Hepatocyte (in vitro differentiated cells): Measurements from ENCODE around the gene DOCK8. TPM values are rescaled to one million over a fixed set of nuclear protein-coding genes. Genes with fewer than 3 reads are reported as not detected.
A peak's percentile ranks its signal among the peaks of the same experiment; 100 is the strongest.

Experiments
- DNase-seq: peaks from one replicate; pipeline ENCODE4 v3.0.0-alpha.2; 2016; ENCODE audit warnings: low spot score
- H2AFZ ChIP-seq: fragments of 200-600 bp; sonication (generic); 2 replicates; pipeline ENCODE4 v1.6.0; 2016; ENCODE audit warnings: antibody characterized with exemption, mild to moderate bottlenecking
- H3K27ac ChIP-seq: fragments of 200-600 bp; sonication (generic); 2 replicates; pipeline ENCODE4 v1.5.1; 2016; ENCODE audit warnings: mild to moderate bottlenecking
- H3K27me3 ChIP-seq: fragments of 200-600 bp; sonication (generic); 2 replicates; pipeline ENCODE4 v1.6.1; 2016
- H3K36me3 ChIP-seq: fragments of 200-600 bp; sonication (generic); replicated peaks from 2 replicates; pipeline ENCODE4 v1.5.1; 2016; ENCODE audit warnings: low read depth; ENCODE audit not compliant: insufficient read depth
- H3K4me1 ChIP-seq: fragments of 200-600 bp; sonication (generic); 2 replicates; pipeline ENCODE4 v1.5.1; 2016; ENCODE audit warnings: mild to moderate bottlenecking, moderate library complexity; ENCODE audit not compliant: insufficient read depth
- H3K4me2 ChIP-seq: fragments of 200-600 bp; sonication (generic); 2 replicates; pipeline ENCODE4 v1.6.0; 2016
- H3K4me3 ChIP-seq: fragments of 200-600 bp; sonication (generic); 2 replicates; pipeline ENCODE4 v1.5.1; 2016; ENCODE audit warnings: mild to moderate bottlenecking
- H3K79me2 ChIP-seq: fragments of 200-600 bp; sonication (generic); 2 replicates; pipeline ENCODE4 v1.6.0; 2017; ENCODE audit warnings: mild to moderate bottlenecking
- H3K9me2 ChIP-seq: fragments of 200-600 bp; sonication (generic); replicated peaks from 2 replicates; pipeline ENCODE4 v1.6.0; 2017; ENCODE audit warnings: mild to moderate bottlenecking; ENCODE audit not compliant: insufficient read depth
- H3K9me3 ChIP-seq: fragments of 200-600 bp; sonication (generic); 2 replicates; pipeline ENCODE4 v1.5.1; 2016; ENCODE audit warnings: low read depth, mild to moderate bottlenecking
- H4K20me1 ChIP-seq: fragments of 200-600 bp; sonication (generic); 2 replicates; pipeline ENCODE4 v1.6.0; 2016; ENCODE audit warnings: mild to moderate bottlenecking; ENCODE audit not compliant: insufficient read depth, poor library complexity, severe bottlenecking
- EZH2 ChIP-seq: fragments of 200-600 bp; sonication (generic); IDR thresholded peaks from 2 replicates; pipeline ENCODE4 v1.6.1; 2016; ENCODE audit warnings: antibody characterized with exemption, mild to moderate bottlenecking, borderline replicate concordance
- EZH2phosphoT487 ChIP-seq: fragments of 200-600 bp; sonication (generic); IDR thresholded peaks from one replicate; pipeline ENCODE4 v1.6.1; 2018; ENCODE audit warnings: antibody characterized with exemption, mild to moderate bottlenecking, low read depth, moderate library complexity; ENCODE audit not compliant: unreplicated experiment, severe bottlenecking
- WGBS: methylation state at CpG from one replicate; pipeline ENCODE4 v1.1.6; 2016; ENCODE audit warnings: low lambda C conversion rate; ENCODE audit errors: missing lambda C conversion rate; 5-methylcytosine and 5-hydroxymethylcytosine counted together
- polyA plus RNA-seq: library from polyadenylated mRNA; unstranded; fragments of >200 nt; fragmentation: Nextera tagmentation; extraction: Ambion mirVana; gene quantifications from 2 replicates; pipeline ENCODE4 v1.2.1, GENCODE V29; 2016
- total RNA-seq: library from RNA; depleted of rRNA; stranded (reverse); fragments of >200 nt; gene quantifications from 2 replicates; pipeline ENCODE4 v1.2.3, GENCODE V29; 2014
- TF ChIP-seq, protein P1 (sequence below): fragments of 200-600 bp; sonication (generic); IDR thresholded peaks from 2 replicates; pipeline ENCODE4 v1.5.1; 2016; ENCODE audit warnings: antibody characterized with exemption, mild to moderate bottlenecking; ENCODE audit not compliant: poor library complexity

Gene DOCK8
- total and polyA plus RNA-seq, 2 experiments from 2014 or later = 6.5 to 6.6 TPM

DNA sequence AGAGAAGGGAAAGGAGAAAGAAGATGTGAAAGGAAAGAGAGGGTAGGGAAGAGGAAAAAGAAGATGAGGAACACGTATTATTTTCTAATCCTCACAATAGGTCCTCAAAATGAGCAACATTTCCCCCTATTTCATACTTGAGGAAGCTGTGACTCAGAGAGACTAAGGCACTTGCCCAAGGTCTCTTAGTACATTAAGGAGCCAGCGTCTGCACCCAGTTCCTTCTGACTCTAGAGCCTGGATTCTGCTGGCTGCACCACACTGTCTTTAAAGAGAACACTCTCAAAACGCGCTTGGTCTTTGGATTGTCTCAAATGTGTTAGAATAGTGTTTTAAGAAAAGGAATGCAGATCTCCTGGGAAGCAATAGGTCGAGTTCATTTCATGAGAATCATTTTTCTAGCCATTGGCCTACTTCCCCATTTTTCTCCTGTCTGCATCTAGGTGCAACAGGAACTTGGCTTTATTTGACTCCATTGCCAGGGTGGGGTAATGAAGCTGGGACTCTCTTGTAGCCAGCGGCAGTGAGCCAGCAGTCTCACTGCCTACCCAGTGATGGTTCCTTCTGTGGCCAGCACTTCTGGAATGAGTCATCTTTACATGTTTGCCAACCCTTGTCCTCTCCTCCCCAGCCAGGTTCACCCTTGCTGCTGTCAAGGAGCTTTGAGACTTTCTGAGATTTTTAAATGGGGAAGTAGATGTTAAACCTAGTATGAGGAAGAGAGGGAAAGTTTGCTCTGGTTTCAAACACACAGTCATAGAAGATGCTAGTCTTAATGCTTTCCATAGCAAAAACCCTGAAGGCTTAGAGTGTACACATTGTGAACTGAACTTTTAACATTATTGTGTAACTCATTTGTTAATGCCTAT lies 82.7 kb downstream of the DOCK8 start:
- H3K27me3 ChIP-seq = no peaks in the 10 kb centered on the region
- H3K4me3 ChIP-seq = no peak overlapping the region
- WGBS = 68% methylated on average over 6 of the region's 6 CpGs
- H2AFZ ChIP-seq = no peak overlapping the region
- DNase-seq = peak; percentile 27
- H3K4me2 ChIP-seq = no peak overlapping the region
- TF ChIP-seq, protein P1, sequence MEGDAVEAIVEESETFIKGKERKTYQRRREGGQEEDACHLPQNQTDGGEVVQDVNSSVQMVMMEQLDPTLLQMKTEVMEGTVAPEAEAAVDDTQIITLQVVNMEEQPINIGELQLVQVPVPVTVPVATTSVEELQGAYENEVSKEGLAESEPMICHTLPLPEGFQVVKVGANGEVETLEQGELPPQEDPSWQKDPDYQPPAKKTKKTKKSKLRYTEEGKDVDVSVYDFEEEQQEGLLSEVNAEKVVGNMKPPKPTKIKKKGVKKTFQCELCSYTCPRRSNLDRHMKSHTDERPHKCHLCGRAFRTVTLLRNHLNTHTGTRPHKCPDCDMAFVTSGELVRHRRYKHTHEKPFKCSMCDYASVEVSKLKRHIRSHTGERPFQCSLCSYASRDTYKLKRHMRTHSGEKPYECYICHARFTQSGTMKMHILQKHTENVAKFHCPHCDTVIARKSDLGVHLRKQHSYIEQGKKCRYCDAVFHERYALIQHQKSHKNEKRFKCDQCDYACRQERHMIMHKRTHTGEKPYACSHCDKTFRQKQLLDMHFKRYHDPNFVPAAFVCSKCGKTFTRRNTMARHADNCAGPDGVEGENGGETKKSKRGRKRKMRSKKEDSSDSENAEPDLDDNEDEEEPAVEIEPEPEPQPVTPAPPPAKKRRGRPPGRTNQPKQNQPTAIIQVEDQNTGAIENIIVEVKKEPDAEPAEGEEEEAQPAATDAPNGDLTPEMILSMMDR = no peak
- TF ChIP-seq EZH2 = no peak
- TF ChIP-seq EZH2phosphoT487 = no peak
- H3K9me2 ChIP-seq = no peaks in the 10 kb centered on the region
- H3K9me3 ChIP-seq = no peaks in the 10 kb centered on the region
- no peak overlapping the region for H3K27ac ChIP-seq
- no peaks in the 10 kb centered on the region for H3K4me1 ChIP-seq
- H3K36me3 ChIP-seq = no peaks in the 10 kb centered on the region
- no peaks in the 10 kb centered on the region for H4K20me1 ChIP-seq
- no peaks in the 10 kb centered on the region for H3K79me2 ChIP-seq

DNA sequence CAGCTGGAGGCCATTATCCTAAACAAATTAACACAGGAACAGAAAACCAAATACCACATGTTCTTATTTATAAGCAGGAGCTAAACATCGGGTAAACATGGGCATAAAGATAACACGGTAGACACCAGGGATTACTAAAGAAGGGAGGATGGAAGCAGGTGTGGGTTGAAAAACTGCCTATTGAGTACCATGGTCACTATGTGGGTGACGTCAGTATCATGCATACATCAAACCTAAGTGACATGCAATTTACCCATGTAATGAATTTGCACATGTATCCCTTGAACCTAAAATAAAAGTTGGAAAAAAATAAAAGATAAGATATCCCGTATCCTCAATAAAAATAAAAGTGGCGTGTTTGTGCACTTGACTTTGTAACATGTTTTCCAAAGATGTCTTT lies 88.8 kb downstream of the DOCK8 start:
- 81% methylated on average over 5 of the region's 5 CpGs for WGBS
- Histone ChIP-seq H3K79me2 (no peaks in the 10 kb centered on the region), H3K27ac (no peak overlapping the region), H4K20me1 (no peaks in the 10 kb centered on the region), H2AFZ (no peak overlapping the region), H3K4me3 (no peak overlapping the region), H3K36me3 (no peaks in the 10 kb centered on the region), H3K4me1 (no peaks in the 10 kb centered on the region), H3K27me3 (no peaks in the 10 kb centered on the region), H3K9me3 (no peaks in the 10 kb centered on the region), H3K9me2 (no peaks in the 10 kb centered on the region), H3K4me2 (no peak overlapping the region)
- DNase-seq = no peak
- TF ChIP-seq EZH2phosphoT487 = no peak

DNA sequence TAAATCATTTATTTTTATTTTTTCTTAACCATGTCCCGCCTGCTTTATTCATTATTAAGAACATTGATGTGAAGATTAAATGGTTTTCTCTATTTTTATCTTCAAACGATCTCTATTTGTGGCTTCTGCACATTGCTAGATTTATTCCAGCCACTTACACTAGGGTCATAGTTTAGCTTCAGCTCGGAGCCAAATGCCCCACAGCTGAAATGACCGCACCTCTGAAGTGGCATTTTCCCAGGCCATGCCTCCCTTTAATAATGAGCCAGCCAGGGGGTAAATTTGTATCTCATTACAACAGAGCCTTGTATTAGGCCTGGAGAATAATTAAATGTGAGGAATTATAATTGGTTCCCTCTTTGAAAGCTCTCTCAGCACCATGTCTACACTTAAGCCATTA lies 89.4 kb downstream of the DOCK8 start:
- H3K4me2 ChIP-seq = no peak overlapping the region
- H3K36me3 ChIP-seq = no peaks in the 10 kb centered on the region
- no peak for TF ChIP-seq EZH2
- H3K27me3 ChIP-seq = no peaks in the 10 kb centered on the region
- no peak for DNase-seq
- no peak overlapping the region for H3K4me3 ChIP-seq
- no peaks in the 10 kb centered on the region for H4K20me1 ChIP-seq
- no peaks in the 10 kb centered on the region for H3K4me1 ChIP-seq
- peak overlapping the region; percentile 1 for H3K27ac ChIP-seq
- no peak overlapping the region for H2AFZ ChIP-seq
- H3K9me3 ChIP-seq = no peaks in the 10 kb centered on the region
- H3K79me2 ChIP-seq = no peaks in the 10 kb centered on the region
- no peaks in the 10 kb centered on the region for H3K9me2 ChIP-seq
- 75% methylated on average over 4 of the region's 4 CpGs for WGBS

DNA sequence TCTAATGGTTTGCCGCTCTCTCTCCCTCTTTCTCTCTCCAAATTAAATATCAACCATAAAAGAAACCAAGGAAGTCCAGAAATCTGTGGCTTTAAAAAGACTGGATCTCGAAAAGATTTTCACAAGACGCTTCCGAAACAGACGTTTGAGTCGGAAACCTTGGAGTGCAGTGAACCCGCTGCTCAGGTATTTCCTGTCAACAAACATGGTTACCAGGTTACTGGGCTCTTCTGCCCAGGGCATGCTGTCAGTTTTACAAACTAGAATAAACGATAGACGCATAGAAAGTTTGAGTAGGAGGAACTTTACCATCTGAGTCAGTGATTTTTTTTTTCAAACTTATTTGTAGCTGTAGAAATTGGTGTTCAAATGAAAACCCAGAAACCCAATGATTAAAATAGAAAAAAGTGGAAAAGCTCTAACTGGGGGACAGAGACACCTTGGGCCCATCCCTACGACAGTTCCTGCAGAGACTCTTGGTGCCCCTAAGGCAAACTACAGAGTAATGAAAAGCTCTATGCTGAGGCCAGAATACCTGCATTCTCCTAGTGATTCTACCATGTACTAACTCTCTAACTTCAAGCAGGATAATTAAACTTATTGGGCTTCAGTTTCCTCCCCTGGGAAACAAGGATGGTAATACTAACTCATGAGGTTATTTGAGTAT lies 90.0 kb downstream of the DOCK8 start:
- no peaks in the 10 kb centered on the region for H3K9me2 ChIP-seq
- peak overlapping the region; percentile 1 for H3K27ac ChIP-seq
- H3K4me2 ChIP-seq = no peak overlapping the region
- H3K27me3 ChIP-seq = no peaks in the 10 kb centered on the region
- H3K4me3 ChIP-seq = no peak overlapping the region
- whole genome bisulfite sequencing = 42% methylated on average over 10 of the region's 10 CpGs
- H4K20me1 ChIP-seq = no peaks in the 10 kb centered on the region
- peak; percentile 28 for DNase-seq
- H3K36me3 ChIP-seq = no peaks in the 10 kb centered on the region
- H2AFZ ChIP-seq = no peak overlapping the region
- H3K9me3 ChIP-seq = no peaks in the 10 kb centered on the region
- no peaks in the 10 kb centered on the region for H3K4me1 ChIP-seq
- TF ChIP-seq EZH2 = no peak
- TF ChIP-seq EZH2phosphoT487 = no peak
- TF ChIP-seq, protein P1 = no peak
- H3K79me2 ChIP-seq = no peaks in the 10 kb centered on the region
